Thoracic aorta (tissue), 2 donors: Measurements from ENCODE around the gene ABCG5. TPM values are rescaled to one million over a fixed set of nuclear protein-coding genes. Genes with fewer than 3 reads are reported as not detected.

Experiments
- total RNA-seq, 2 donors: library from RNA; depleted of rRNA; stranded (reverse); fragments of >200 nt; gene quantifications; one replicate each; pipeline versions ENCODE4 v1.1.0 to v1.2.3, GENCODE V29; 2016

ABCG5 gene
- total RNA-seq, 2 donors from 2014 or later = not detected

Other genes starting within 250 kb of the ABCG5 start
- 10 to 100 TPM; 33.3 to 46.6 TPM for gene THADA, start 242.8 kb downstream of the ABCG5 start, total RNA-seq
- gene PLEKHH2, start 201.6 kb downstream of the ABCG5 start, total RNA-seq = 10 to 100 TPM; 23.3 to 29.5 TPM
- gene C1GALT1C1L, start 162.4 kb downstream of the ABCG5 start, total RNA-seq = under 1 TPM in 1 of 2 donors, not detected in 1; 0.95 TPM
- 10 to 100 TPM; 32.9 to 41.6 TPM for gene DYNC2LI1, start 64.8 kb downstream of the ABCG5 start, total RNA-seq
- not detected for gene ABCG8, start 132 bp upstream of the ABCG5 start, total RNA-seq
- gene LRPPRC, start 157.2 kb upstream of the ABCG5 start, total RNA-seq = 10 to 100 TPM; 37.0 to 55.4 TPM